HepG2 (cell line): ENCODE results near the gene ALDH16A1. TPM values are rescaled to one million over a fixed set of nuclear protein-coding genes. Genes with fewer than 3 reads are reported as not detected.

Experiments used
- ATAC-seq: fragments of 200-7000 bp; cut with Tn5 transposase; 3 replicates; pipeline ENCODE4 v1.9.1; 2020; ENCODE audit warnings: mild to moderate bottlenecking, moderate library complexity
- BruUV-seq: library from RNA; stranded (reverse); fragments of 400-500 nt; replicated peaks from 2 replicates; lab custom pipeline; 2021; lab: Mats Ljungman, UMichigan
- CTCF ChIA-PET: fragments of 300-600 bp; formaldehyde crosslinking; extraction: SDS; loops from one replicate; lab custom pipeline; 2021; ENCODE audit warnings: low total read pairs, inconsistent platforms, low intra/inter-chr PET ratio; lab: Yijun Ruan, JAX
- POLR2A ChIA-PET: fragments of 350-600 bp; sonication (Branson Sonifier 250); formaldehyde crosslinking; loops from one replicate; lab custom pipeline; 2020; ENCODE audit warnings: antibody characterized with exemption, inconsistent platforms; lab: Yijun Ruan, JAX
- DNase-seq: peaks from one replicate; pipeline ENCODE4 v3.0.0-alpha.2; 2015; ENCODE audit warnings: low spot score
- FAIRE-seq: peaks from 3 replicates; lab custom pipeline; 2011; peaks lifted over from hg19 to GRCh38; lab: Jason Lieb, UNC
- H2AFZ ChIP-seq: one replicate; pipeline ENCODE4 v1.6.1; 2011; ENCODE audit warnings: low read length, inconsistent platforms
- H3K27ac ChIP-seq: fragments of 300-600 bp; 3 replicates; pipeline ENCODE4 v1.8.0; 2011; ENCODE audit warnings: mixed run types, mild to moderate bottlenecking, mixed read lengths, low read length, inconsistent platforms; ENCODE audit not compliant: insufficient read depth; ENCODE audit errors: extremely low read length
- H3K27me3 ChIP-seq, 2 experiments: fragments of 200-600 bp in 1 of 2; 2 replicates in 1 of 2; 3 replicates in 1 of 2; pipeline versions ENCODE4 v1.6.0 to v1.8.0; 2011; ENCODE audit warnings: low read length in 2 of 2, mild to moderate bottlenecking in 2 of 2, moderate library complexity in 2 of 2, inconsistent platforms in 1 of 2; ENCODE audit not compliant: insufficient read depth in 2 of 2, control insufficient read depth in 1 of 2
- H3K36me3 ChIP-seq, 2 experiments: fragments of 200-600 bp in 1 of 2; replicated peaks in 1 of 2; 2 replicates in 1 of 2; 3 replicates in 1 of 2; pipeline versions ENCODE4 v1.5.1 to v1.8.0; 2011; ENCODE audit warnings: low read length in 2 of 2, inconsistent platforms in 1 of 2; ENCODE audit not compliant: insufficient read depth in 2 of 2, control insufficient read depth in 1 of 2
- H3K4me1 ChIP-seq: 2 replicates; pipeline ENCODE4 v1.5.1; 2012; ENCODE audit warnings: low read length, inconsistent platforms; ENCODE audit not compliant: insufficient read depth
- H3K4me2 ChIP-seq: 2 replicates; pipeline ENCODE4 v1.6.0; 2011; ENCODE audit warnings: low read depth, low read length, inconsistent platforms
- H3K4me3 ChIP-seq, 3 experiments: fragments of 200-600 bp in 1 of 3; sonication (generic), shearing (Covaris generic) in 1 of 3; replicated peaks in 1 of 3; 2 replicates each; pipeline ENCODE4 v1.5.1; 2011 to 2016; ENCODE audit warnings: low read length in 3 of 3, inconsistent platforms in 2 of 3, low read depth in 2 of 3, mild to moderate bottlenecking in 2 of 3, control low read depth in 1 of 3, mixed read lengths in 1 of 3; ENCODE audit not compliant: insufficient read depth in 1 of 3
- H3K79me2 ChIP-seq: one replicate; pipeline ENCODE4 v1.6.1; 2011; ENCODE audit warnings: low read length, inconsistent platforms; ENCODE audit not compliant: insufficient read depth
- H3K9ac ChIP-seq: 2 replicates; pipeline ENCODE4 v1.6.0; 2011; ENCODE audit warnings: mild to moderate bottlenecking, low read depth, low read length, inconsistent platforms; ENCODE audit not compliant: insufficient read depth
- H3K9me3 ChIP-seq: 2 replicates; pipeline ENCODE4 v1.5.1; 2012; ENCODE audit warnings: mild to moderate bottlenecking, low read length
- H4K20me1 ChIP-seq: 2 replicates; pipeline ENCODE4 v1.6.0; 2011; ENCODE audit warnings: inconsistent platforms, mild to moderate bottlenecking, low read length, moderate library complexity; ENCODE audit not compliant: insufficient read depth
- FIP1L1 ChIP-seq: fragments of 200-400 bp; formaldehyde crosslinking; IDR thresholded peaks from 2 replicates; pipeline ENCODE4 v1.6.1; 2018; ENCODE audit warnings: low read depth, mild to moderate bottlenecking, low read length, moderate library complexity, borderline replicate concordance; ENCODE audit not compliant: insufficient read depth
- FOXO4 ChIP-seq: sonication (generic); formaldehyde crosslinking; conservative IDR thresholded peaks from 2 replicates; pipeline ENCODE4 v1.8.1; 2023; ENCODE audit warnings: missing genetic modification reagents
- HOXA5 ChIP-seq: sonication (generic); formaldehyde crosslinking; IDR thresholded peaks from 2 replicates; pipeline ENCODE4 v1.4.0; 2020; ENCODE audit warnings: missing genetic modification reagents
- MLX ChIP-seq: IDR thresholded peaks from 2 replicates; pipeline ENCODE4 v1.6.1; 2016
- MYNN ChIP-seq: sonication (generic); formaldehyde crosslinking; IDR thresholded peaks from 2 replicates; pipeline ENCODE4 v1.4.0; 2020; ENCODE audit warnings: mild to moderate bottlenecking, low read depth, missing genetic modification reagents
- PRMT3 ChIP-seq: sonication (generic); formaldehyde crosslinking; IDR thresholded peaks from 2 replicates; pipeline ENCODE4 v1.8.1; 2022; ENCODE audit warnings: low read depth, mild to moderate bottlenecking, moderate library complexity, missing genetic modification reagents, borderline replicate concordance
- RFXAP ChIP-seq: sonication (generic); formaldehyde crosslinking; IDR thresholded peaks from 2 replicates; pipeline ENCODE4 v1.4.0; 2020; ENCODE audit warnings: missing genetic modification reagents, borderline replicate concordance
- SMC3 ChIP-seq: IDR thresholded peaks from 2 replicates; pipeline ENCODE4 v1.6.1; 2011; ENCODE audit warnings: low read length, improper control_type of control experiment
- ZBTB14 ChIP-seq: sonication (generic); formaldehyde crosslinking; IDR thresholded peaks from 2 replicates; pipeline ENCODE4 v1.4.0; 2020; ENCODE audit warnings: missing genetic modification reagents
- ZFP36L1 ChIP-seq: sonication (generic); formaldehyde crosslinking; IDR thresholded peaks from 2 replicates; pipeline ENCODE4 v1.8.0; 2022; ENCODE audit warnings: mild to moderate bottlenecking, missing genetic modification reagents, moderate library complexity
- ZNF224 ChIP-seq: sonication (generic); formaldehyde crosslinking; IDR thresholded peaks from 2 replicates; pipeline ENCODE4 v1.5.0; 2020; ENCODE audit warnings: mild to moderate bottlenecking, missing genetic modification reagents
- ZNF264 ChIP-seq: sonication (generic); formaldehyde crosslinking; IDR thresholded peaks from 2 replicates; pipeline ENCODE4 v1.4.0; 2020; ENCODE audit warnings: missing genetic modification reagents
- ZNF614 ChIP-seq: IDR thresholded peaks from 2 replicates; pipeline ENCODE4 v1.6.1; 2018; ENCODE audit warnings: missing biosample characterization, missing genetic modification reagents, inconsistent platforms, borderline replicate concordance
- ZNF646 ChIP-seq: sonication (generic); formaldehyde crosslinking; IDR thresholded peaks from 2 replicates; pipeline ENCODE4 v1.9.0; 2021; ENCODE audit warnings: mild to moderate bottlenecking, missing genetic modification reagents
- ZNF777 ChIP-seq: sonication (generic); formaldehyde crosslinking; IDR thresholded peaks from 2 replicates; pipeline ENCODE4 v1.4.0; 2020; ENCODE audit warnings: missing genetic modification reagents
- WGBS: methylation state at CpG from one replicate; pipeline ENCODE4 v1.1.6; 2017; ENCODE audit warnings: low lambda C conversion rate; 5-methylcytosine and 5-hydroxymethylcytosine counted together
- in situ Hi-C: cut with HindIII; loops from 2 replicates; pipeline ENCODE4 v1.10.0; 2017; ENCODE audit warnings: low pct_unique_long_range_greater_than_20kb; ENCODE audit not compliant: extremely low pct_ligation_motif_present
- intact Hi-C: fragments of 100-400 bp; cut with micrococcal nuclease; formaldehyde crosslinking; loops from one replicate; pipeline ENCODE4 v1.10.0; 2022; ENCODE audit not compliant: unreplicated experiment
- polyA plus RNA-seq, 8 experiments: library from polyadenylated mRNA; depleted of rRNA in 3 of 8; stranded (reverse) in 7 of 8; unstranded in 1 of 8; fragments of >200 nt; fragmentation: Illumina TruSeq in 4 of 8; extraction: Trizol in 4 of 8; gene quantifications; 2 replicates each; pipeline versions ENCODE4 v1.2.1 to v1.2.3, GENCODE V29; 2011 to 2016; ENCODE audit warnings: low read depth in 4 of 8, missing spikeins in 1 of 8, mixed read lengths in 1 of 8; ENCODE audit not compliant: insufficient read depth in 1 of 8
- total RNA-seq, 5 experiments: library from RNA; depleted of rRNA; stranded (reverse); fragments of >200 nt; fragmentation: Illumina TruSeq; extraction: Trizol; gene quantifications; 2 replicates each; pipeline ENCODE4 v1.2.3, GENCODE V29; 2016; ENCODE audit warnings: low read depth in 1 of 5

Gene ALDH16A1
- total and polyA plus RNA-seq, 2 of the 13 experiments (the other 11 are each of a cell fraction or from before 2014, with no cell fraction given): 8.4 to 34.9 TPM

- H3K4me2 ChIP-seq: no peak overlapping the region
- intact Hi-C loops: loop anchor here (5.0 kb wide), 1 partner anchor 35 kb away; no protein-coding TSS in a partner anchor
Measured at GRCh38 chr19:49427339-49427738, 25.7 kb upstream of the ALDH16A1 start.

More at GRCh38 chr19:49427339-49427738, 25.7 kb upstream of the ALDH16A1 start:
- ChIA-PET CTCF (no interaction called here), POLR2A (no interaction called here)
- no peak for DNase-seq
- H3K36me3 ChIP-seq: no peaks in the 10 kb centered on the region
- TF ChIP-seq MLX (CRISPR knock-in tag) (no peak), ZNF264 (CRISPR knock-in tag) (no peak), ZNF614 (CRISPR knock-in tag) (no peak), PRMT3 (CRISPR knock-in tag) (no peak), FOXO4 (CRISPR knock-in tag) (no peak), MYNN (CRISPR knock-in tag) (no peak), ZNF224 (no peak), ZNF646 (no peak), HOXA5 (no peak), SMC3 (no peak), ZFP36L1 (CRISPR knock-in tag) (no peak), ZNF777 (CRISPR knock-in tag) (no peak), FIP1L1 (no peak), ZBTB14 (CRISPR knock-in tag) (no peak), RFXAP (CRISPR knock-in tag) (no peak)
- H2AFZ ChIP-seq: no peak overlapping the region
- H3K4me1 ChIP-seq: peaks cover 16% of the 10 kb centered on the region
- in situ Hi-C loops: loop anchor here (5.0 kb wide), 1 partner anchor 35 kb away; no protein-coding TSS in a partner anchor
- no TSS peak for BruUV-seq
- FAIRE-seq: no peak
- no peaks in the 10 kb centered on the region for H3K9me3 ChIP-seq
- H3K27me3 ChIP-seq: peaks cover 12 to 85% of the 10 kb centered on the region in 2 experiments
- no peak overlapping the region for H3K27ac ChIP-seq
- H4K20me1 ChIP-seq: no peaks in the 10 kb centered on the region
- no peak overlapping the region for H3K9ac ChIP-seq
- no peak for ATAC-seq
- no peaks in the 10 kb centered on the region for H3K79me2 ChIP-seq
- no peak overlapping the region for H3K4me3 ChIP-seq
- WGBS: 43% methylated on average over 11 of the region's 12 CpGs
